Mesothelial cell of epicardium (in vitro differentiated cells): ENCODE results near the gene SYMPK. TPM values are rescaled to one million over a fixed set of nuclear protein-coding genes. Genes with fewer than 3 reads are reported as not detected.

Experiments used
- DNase-seq, 2 experiments: peaks; one replicate each; pipeline ENCODE4 v3.0.0; 2021; ENCODE audit warnings: low spot score in 2 of 2; ENCODE audit not compliant: unreplicated experiment in 2 of 2
- H3K27ac Mint-ChIP-seq: 2 replicates; pipeline ENCODE4 v1.8.0; 2021; ENCODE audit warnings: mixed read lengths
- H3K27me3 Mint-ChIP-seq: 2 replicates; pipeline ENCODE4 v1.8.0; 2021; ENCODE audit warnings: low read depth, mixed read lengths
- H3K36me3 Mint-ChIP-seq: 2 replicates; pipeline ENCODE4 v1.8.0; 2021; ENCODE audit warnings: mixed read lengths
- H3K4me1 Mint-ChIP-seq: 2 replicates; pipeline ENCODE4 v1.8.0; 2021; ENCODE audit warnings: mixed read lengths
- H3K4me3 Mint-ChIP-seq: 2 replicates; pipeline ENCODE4 v1.8.0; 2021; ENCODE audit warnings: mild to moderate bottlenecking, moderate library complexity, mixed read lengths
- H3K9me3 Mint-ChIP-seq: 2 replicates; pipeline ENCODE4 v1.8.0; 2021; ENCODE audit warnings: mixed read lengths
- CTCF ChIP-seq: fragments of 200-600 bp; sonication (generic); IDR thresholded peaks from one replicate; pipeline ENCODE4 v1.5.0; 2021; ENCODE audit warnings: antibody characterized with exemption; ENCODE audit not compliant: unreplicated experiment
- total RNA-seq: library from RNA; stranded (reverse); gene quantifications from 3 replicates; pipeline ENCODE4 v1.2.1, GENCODE V29; 2021

SYMPK gene
- total RNA-seq, 1 donor from 2014 or later, result 92.6 TPM

GRCh38 chr19:45785097-45785496 is 77.8 kb downstream of the SYMPK start:
- TF ChIP-seq CTCF, result no peak
- Mint-ChIP-seq H3K27me3 (no peaks in the 10 kb centered on the region), H3K4me1 (peaks cover 20% of the 10 kb centered on the region), H3K36me3 (peaks cover 18% of the 10 kb centered on the region), H3K9me3 (no peaks in the 10 kb centered on the region), H3K4me3 (no peak overlapping the region), H3K27ac (no peak overlapping the region)
- DNase-seq, result no peak

GRCh38 chr19:45784096-45784495 is 78.9 kb downstream of the SYMPK start:
- H3K27me3 Mint-ChIP-seq, result no peaks in the 10 kb centered on the region
- no peak overlapping the region for H3K4me3 Mint-ChIP-seq
- no peak for TF ChIP-seq CTCF
- DNase-seq, result no peak
- H3K27ac Mint-ChIP-seq, result peak overlapping the region; percentile 85
- peaks cover 27% of the 10 kb centered on the region for H3K4me1 Mint-ChIP-seq
- peaks cover 20% of the 10 kb centered on the region for H3K36me3 Mint-ChIP-seq
- H3K9me3 Mint-ChIP-seq, result no peaks in the 10 kb centered on the region

- Mint-ChIP-seq H3K27me3 (no peaks in the 10 kb centered on the region), H3K4me1 (peaks cover 34% of the 10 kb centered on the region), H3K9me3 (no peaks in the 10 kb centered on the region), H3K4me3 (peak overlapping the region; percentile 45), H3K36me3 (peaks cover 13% of the 10 kb centered on the region), H3K27ac (peak overlapping the region; percentile 85)
- TF ChIP-seq CTCF, result no peak
- DNase-seq, result no peak
These were observed 79.8 kb downstream of the SYMPK start for GRCh38 chr19:45782820-45783785.

- Mint-ChIP-seq H3K9me3 (no peaks in the 10 kb centered on the region), H3K36me3 (peaks cover 12% of the 10 kb centered on the region), H3K27me3 (no peaks in the 10 kb centered on the region), H3K27ac (peak within 1 kb of the TSS; percentile 85), H3K4me3 (peak within 1 kb of the TSS; percentile 46), H3K4me1 (peaks cover 34% of the 10 kb centered on the region)
- DNase-seq, result no peak
- no peak for TF ChIP-seq CTCF
These were observed 80.7 kb downstream of the SYMPK start, which contains the start of gene DMPK for GRCh38 chr19:45782162-45782691. DMPK (minus strand) TSS chr19:45782490; CDS start chr19:45782352, 138 bp downstream.

GRCh38 chr19:45781214-45782161 is 81.5 kb downstream of the SYMPK start:
- H3K27me3 Mint-ChIP-seq, result no peaks in the 10 kb centered on the region
- TF ChIP-seq CTCF, result no peak
- no peaks in the 10 kb centered on the region for H3K9me3 Mint-ChIP-seq
- H3K36me3 Mint-ChIP-seq, result peaks cover 14% of the 10 kb centered on the region
- no peak overlapping the region for H3K27ac Mint-ChIP-seq
- H3K4me3 Mint-ChIP-seq, result peak overlapping the region; percentile 46
- peaks cover 34% of the 10 kb centered on the region for H3K4me1 Mint-ChIP-seq
- no peak for DNase-seq
